BE2C (cell line): ENCODE measurements around the gene NSUN3. TPM values are rescaled to one million over a fixed set of nuclear protein-coding genes. Genes with fewer than 3 reads are reported as not detected.

Source experiments
- DNase-seq: peaks from one replicate; pipeline ENCODE4 v3.0.0-alpha.2; 2020
- H3K27me3 ChIP-seq: fragments of 250-450 bp; sonication (Bioruptor Pico); 2 replicates; pipeline ENCODE4 v1.5.1; 2020; ENCODE audit warnings: mild to moderate bottlenecking
- H3K36me3 ChIP-seq: fragments of 250-450 bp; sonication (Bioruptor Pico); 2 replicates; pipeline ENCODE4 v1.5.1; 2020; ENCODE audit warnings: mild to moderate bottlenecking
- H3K4me1 ChIP-seq: fragments of 250-450 bp; sonication (Bioruptor Pico); 2 replicates; pipeline ENCODE4 v1.5.1; 2020
- H3K4me3 ChIP-seq: 2 replicates; pipeline ENCODE4 v1.5.1; 2011; ENCODE audit warnings: low read depth, low read length
- H3K9me3 ChIP-seq: fragments of 250-450 bp; sonication (Bioruptor Pico); 2 replicates; pipeline ENCODE4 v1.5.1; 2020
- polyA plus RNA-seq: library from polyadenylated mRNA; unstranded; fragments of >200 nt; gene quantifications from one replicate; pipeline ENCODE4 v1.2.1, GENCODE V29; 2012; ENCODE audit warnings: low read depth, missing spikeins; ENCODE audit not compliant: insufficient read length, insufficient read depth
- TF ChIP-seq, protein P1 (sequence below): IDR thresholded peaks from 2 replicates; pipeline ENCODE4 v1.5.1; 2012; ENCODE audit warnings: mild to moderate bottlenecking, low read depth, low read length

NSUN3 gene
- 8.2 TPM for polyA plus RNA-seq

- Histone ChIP-seq H3K4me3 (peak within 1 kb of the TSS; percentile 81), H3K27me3 (no peaks in the 10 kb centered on the region), H3K36me3 (peaks cover 6% of the 10 kb centered on the region; the same call in 1 of the 2 replicates), H3K9me3 (no peaks in the 10 kb centered on the region), H3K4me1 (peaks cover 3% of the 10 kb centered on the region; the same call in 1 of the 2 replicates)
- peak; percentile 96 for DNase-seq
- TF ChIP-seq, protein P1, sequence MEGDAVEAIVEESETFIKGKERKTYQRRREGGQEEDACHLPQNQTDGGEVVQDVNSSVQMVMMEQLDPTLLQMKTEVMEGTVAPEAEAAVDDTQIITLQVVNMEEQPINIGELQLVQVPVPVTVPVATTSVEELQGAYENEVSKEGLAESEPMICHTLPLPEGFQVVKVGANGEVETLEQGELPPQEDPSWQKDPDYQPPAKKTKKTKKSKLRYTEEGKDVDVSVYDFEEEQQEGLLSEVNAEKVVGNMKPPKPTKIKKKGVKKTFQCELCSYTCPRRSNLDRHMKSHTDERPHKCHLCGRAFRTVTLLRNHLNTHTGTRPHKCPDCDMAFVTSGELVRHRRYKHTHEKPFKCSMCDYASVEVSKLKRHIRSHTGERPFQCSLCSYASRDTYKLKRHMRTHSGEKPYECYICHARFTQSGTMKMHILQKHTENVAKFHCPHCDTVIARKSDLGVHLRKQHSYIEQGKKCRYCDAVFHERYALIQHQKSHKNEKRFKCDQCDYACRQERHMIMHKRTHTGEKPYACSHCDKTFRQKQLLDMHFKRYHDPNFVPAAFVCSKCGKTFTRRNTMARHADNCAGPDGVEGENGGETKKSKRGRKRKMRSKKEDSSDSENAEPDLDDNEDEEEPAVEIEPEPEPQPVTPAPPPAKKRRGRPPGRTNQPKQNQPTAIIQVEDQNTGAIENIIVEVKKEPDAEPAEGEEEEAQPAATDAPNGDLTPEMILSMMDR = no peak
Observed at GRCh38 chr3:94062513-94063404, at the start of gene NSUN3, which contains the start of gene DHFR2. NSUN3 (plus strand) TSS chr3:94063061; CDS start chr3:94063127, 66 bp downstream. DHFR2 (minus strand) TSS chr3:94062916; CDS start chr3:94061511, 1,405 bp downstream.

GRCh38 chr3:94015025-94015424, 47.8 kb upstream of the NSUN3 start:
- Histone ChIP-seq H3K4me1 (no peaks in the 10 kb centered on the region; the same call in 1 of the 2 replicates), H3K4me3 (no peak overlapping the region), H3K27me3 (no peaks in the 10 kb centered on the region), H3K9me3 (no peaks in the 10 kb centered on the region), H3K36me3 (no peaks in the 10 kb centered on the region)
- TF ChIP-seq, protein P1 = no peak
- DNase-seq = no peak

- DNase-seq = no peak
- no peak overlapping the region for H3K4me3 ChIP-seq
- no peaks in the 10 kb centered on the region for H3K36me3 ChIP-seq
- no peaks in the 10 kb centered on the region for H3K9me3 ChIP-seq
- TF ChIP-seq, protein P1 = no peak
- H3K27me3 ChIP-seq = no peaks in the 10 kb centered on the region
- H3K4me1 ChIP-seq = no peaks in the 10 kb centered on the region; the same call in 1 of the 2 replicates
Observed at GRCh38 chr3:94019659-94020058, 43.2 kb upstream of the NSUN3 start.

GRCh38 chr3:94020293-94020692, 42.6 kb upstream of the NSUN3 start:
- Histone ChIP-seq H3K27me3 (no peaks in the 10 kb centered on the region), H3K9me3 (no peaks in the 10 kb centered on the region), H3K4me1 (no peaks in the 10 kb centered on the region; the same call in 1 of the 2 replicates), H3K4me3 (no peak overlapping the region), H3K36me3 (no peaks in the 10 kb centered on the region)
- TF ChIP-seq, protein P1 = no peak
- DNase-seq = no peak

DNA sequence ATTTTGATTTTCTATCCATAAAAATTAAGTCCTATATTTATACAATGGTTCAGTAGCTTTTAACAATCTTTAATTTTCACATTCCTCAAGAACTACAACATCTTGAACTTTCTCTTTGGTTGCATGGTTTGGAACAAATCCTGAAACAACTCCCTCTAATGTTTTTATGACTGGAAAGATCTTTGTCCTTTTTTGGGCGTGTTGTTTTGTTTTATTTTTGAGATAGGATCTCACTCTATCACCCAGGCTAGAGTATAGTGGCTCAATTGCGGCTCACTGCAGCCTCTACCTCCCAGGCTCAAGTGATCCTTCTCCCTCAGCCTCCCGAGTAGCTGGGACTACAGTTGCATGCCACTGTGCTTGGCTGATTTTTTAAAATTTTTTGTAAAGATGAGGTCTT, 38.5 kb upstream of the NSUN3 start:
- Histone ChIP-seq H3K36me3 (no peaks in the 10 kb centered on the region), H3K4me1 (no peaks in the 10 kb centered on the region), H3K4me3 (no peak overlapping the region), H3K9me3 (no peaks in the 10 kb centered on the region), H3K27me3 (no peaks in the 10 kb centered on the region)
- TF ChIP-seq, protein P1 = no peak
- DNase-seq = no peak

- H3K27me3 ChIP-seq = no peaks in the 10 kb centered on the region
- no peaks in the 10 kb centered on the region for H3K9me3 ChIP-seq
- no peak for DNase-seq
- no peaks in the 10 kb centered on the region for H3K36me3 ChIP-seq
- H3K4me3 ChIP-seq = no peak overlapping the region
- TF ChIP-seq, protein P1 = no peak
- no peaks in the 10 kb centered on the region for H3K4me1 ChIP-seq
Observed at GRCh38 chr3:94026623-94027022, 36.2 kb upstream of the NSUN3 start.
